HG02759 (cell line): ENCODE measurements around the gene SAMD10.
A peak's percentile ranks its signal among the peaks of the same experiment; 100 is the strongest.
"Not testable (repeated sequence)": the region's sequence is repeated elsewhere in the genome, so short reads cannot be mapped to it uniquely, and the experiment has no call there.

ENCODE experiments used
- ATAC-seq: cut with Tn5 transposase; IDR thresholded peaks from one replicate; pipeline ENCODE4 v1.9.1; 2021; ENCODE audit warnings: mild to moderate bottlenecking, moderate library complexity; ENCODE audit not compliant: unreplicated experiment

Gene SAMD10

GRCh38 chr20:64003960-64004725, 24.7 kb upstream of the SAMD10 start:
- no peak for ATAC-seq

GRCh38 chr20:64001607-64002011, 22.2 kb upstream of the SAMD10 start:
- no peak for ATAC-seq

GRCh38 chr20:64000906-64001305, 21.5 kb upstream of the SAMD10 start:
- ATAC-seq: no peak

- no peak for ATAC-seq
Measured at GRCh38 chr20:63982937-63983336, 3.5 kb upstream of the SAMD10 start.

- peak; percentile 61 for ATAC-seq
Measured at GRCh38 chr20:63980806-63981728, 1.6 kb upstream of the SAMD10 start, which contains the start of gene PRPF6. PRPF6 (plus strand) TSS chr20:63981132; CDS start chr20:63981246, 114 bp downstream.

GRCh38 chr20:63980317-63980805, 919 bp upstream of the SAMD10 start:
- peak; percentile 7 for ATAC-seq

GRCh38 chr20:63979229-63979556, 249 bp downstream of the SAMD10 start:
- ATAC-seq: no peak

GRCh38 chr20:63978319-63979228, 868 bp downstream of the SAMD10 start:
- ATAC-seq: peak; percentile 38

- no peak for ATAC-seq
Measured at GRCh38 chr20:63977739-63978276, 1.6 kb downstream of the SAMD10 start.

- no peak for ATAC-seq
Measured at GRCh38 chr20:63976980-63977738, 2.3 kb downstream of the SAMD10 start.

GRCh38 chr20:63976511-63976910, 2.9 kb downstream of the SAMD10 start:
- ATAC-seq: not testable (repeated sequence)

GRCh38 chr20:63974402-63975200, 4.8 kb downstream of the SAMD10 start:
- no peak for ATAC-seq

GRCh38 chr20:63973636-63974401, 5.6 kb downstream of the SAMD10 start:
- no peak for ATAC-seq

- no peak for ATAC-seq
Measured at GRCh38 chr20:63973160-63973479, 6.3 kb downstream of the SAMD10 start.

GRCh38 chr20:63972312-63973159, 6.9 kb downstream of the SAMD10 start:
- ATAC-seq: no peak

- ATAC-seq: not testable (repeated sequence)
Measured at GRCh38 chr20:63971960-63972311, 7.5 kb downstream of the SAMD10 start.

GRCh38 chr20:63970714-63971431, 8.6 kb downstream of the SAMD10 start:
- ATAC-seq: no peak
